Suprapubic skin (tissue), 4 donors: Measurements from ENCODE around the gene RGS7. TPM values are rescaled to one million over a fixed set of nuclear protein-coding genes. Genes with fewer than 3 reads are reported as not detected.
"Not testable (repeated sequence)": the region's sequence is repeated elsewhere in the genome, so short reads cannot be mapped to it uniquely, and the experiment has no call there.

Experiments used
- DNase-seq, 2 donors: peaks; one replicate each; pipeline ENCODE4 v3.0.0-alpha.2; 2019; ENCODE audit warnings: low spot score in 2 of 2
- H3K27ac ChIP-seq: fragments of 200-600 bp; sonication (generic); one replicate; pipeline ENCODE4 v1.5.1; 2019
- H3K27me3 ChIP-seq: fragments of 200-600 bp; sonication (generic); one replicate; pipeline ENCODE4 v1.5.1; 2019
- H3K36me3 ChIP-seq: fragments of 200-600 bp; sonication (generic); one replicate; pipeline ENCODE4 v1.5.1; 2019
- H3K4me1 ChIP-seq: fragments of 200-600 bp; sonication (generic); one replicate; pipeline ENCODE4 v1.5.1; 2019
- H3K4me3 ChIP-seq: fragments of 200-600 bp; sonication (generic); one replicate; pipeline ENCODE4 v1.5.1; 2019; ENCODE audit warnings: mild to moderate bottlenecking
- H3K9me3 ChIP-seq: fragments of 200-600 bp; sonication (generic); one replicate; pipeline ENCODE4 v1.5.1; 2019
- CTCF ChIP-seq, 2 donors: fragments of 200-600 bp in 1 of 2; fragments of 450-650 bp in 1 of 2; sonication (generic) in 1 of 2; IDR thresholded peaks; one replicate each; pipeline ENCODE4 v1.5.1; 2016 to 2019; ENCODE audit warnings: antibody characterized with exemption in 2 of 2, mild to moderate bottlenecking in 1 of 2, moderate library complexity in 1 of 2
- EP300 ChIP-seq: sonication (generic); formaldehyde crosslinking; IDR thresholded peaks from one replicate; pipeline ENCODE4 v1.6.1; 2017; ENCODE audit warnings: antibody characterized with exemption
- POLR2A ChIP-seq, 2 donors: fragments of 450-650 bp; IDR thresholded peaks; one replicate each; pipeline ENCODE4 v1.6.1; 2017; ENCODE audit warnings: antibody characterized with exemption in 2 of 2, mild to moderate bottlenecking in 2 of 2, moderate library complexity in 2 of 2
- POLR2AphosphoS5 ChIP-seq, 3 donors: sonication (generic); formaldehyde crosslinking; IDR thresholded peaks; one replicate each; pipeline ENCODE4 v1.6.1; 2017; ENCODE audit warnings: antibody characterized with exemption in 3 of 3
- WGBS: methylation state at CpG from one replicate; pipeline ENCODE4 v1.1.5; 2018; 5-methylcytosine and 5-hydroxymethylcytosine counted together
- total RNA-seq, 4 donors: library from RNA; depleted of rRNA; stranded (reverse); fragments of >200 nt; gene quantifications; one replicate each; pipeline ENCODE4 v1.1.0, GENCODE V29; 2016

Gene RGS7
- total RNA-seq, 4 donors from 2014 or later: not detected

- TF ChIP-seq CTCF (IDR thresholded peaks at IDR 0.05) (no peak), POLR2AphosphoS5 (IDR thresholded peaks at IDR 0.05) (no peak), POLR2A (IDR thresholded peaks at IDR 0.05) (no peak), EP300 (no peak)
- H3K27me3 ChIP-seq: no peaks in the 10 kb centered on the region
- no peak overlapping the region for H3K4me3 ChIP-seq
- H3K27ac ChIP-seq: no peak overlapping the region
- 88% methylated on average over 4 of the region's 4 CpGs for WGBS
- no peak for DNase-seq
- no peaks in the 10 kb centered on the region for H3K4me1 ChIP-seq
- no peaks in the 10 kb centered on the region for H3K36me3 ChIP-seq
- H3K9me3 ChIP-seq: peaks cover 2% of the 10 kb centered on the region
Measured at GRCh38 chr1:241309651-241310050, 47.4 kb downstream of the RGS7 start.

GRCh38 chr1:241308471-241308870 lies 48.5 kb downstream of the RGS7 start:
- no peak for DNase-seq
- 95% methylated on average over 3 of the region's 3 CpGs for WGBS
- TF ChIP-seq EP300 (no peak), CTCF (IDR thresholded peaks at IDR 0.05) (no peak), POLR2AphosphoS5 (IDR thresholded peaks at IDR 0.05) (no peak), POLR2A (IDR thresholded peaks at IDR 0.05) (no peak)
- H3K4me1 ChIP-seq: no peaks in the 10 kb centered on the region
- peaks cover 6% of the 10 kb centered on the region for H3K9me3 ChIP-seq
- no peak overlapping the region for H3K4me3 ChIP-seq
- no peaks in the 10 kb centered on the region for H3K27me3 ChIP-seq
- no peak overlapping the region for H3K27ac ChIP-seq
- no peaks in the 10 kb centered on the region for H3K36me3 ChIP-seq

- no peak for DNase-seq
- Histone ChIP-seq H3K4me1 (no peaks in the 10 kb centered on the region), H3K4me3 (no peak overlapping the region), H3K36me3 (no peaks in the 10 kb centered on the region), H3K27ac (no peak overlapping the region), H3K9me3 (peaks cover 8% of the 10 kb centered on the region), H3K27me3 (no peaks in the 10 kb centered on the region)
- 85% methylated on average over 3 of the region's 3 CpGs for WGBS
- TF ChIP-seq POLR2AphosphoS5 (IDR thresholded peaks at IDR 0.05): no peak
Measured at GRCh38 chr1:241308011-241308410, 49.0 kb downstream of the RGS7 start.

- H3K36me3 ChIP-seq: no peaks in the 10 kb centered on the region
- H3K9me3 ChIP-seq: peaks cover 8% of the 10 kb centered on the region
- H3K4me3 ChIP-seq: no peak overlapping the region
- H3K27ac ChIP-seq: no peak overlapping the region
- H3K27me3 ChIP-seq: no peaks in the 10 kb centered on the region
- WGBS: 91% methylated on average over 12 of the region's 12 CpGs
- H3K4me1 ChIP-seq: no peaks in the 10 kb centered on the region
- TF ChIP-seq POLR2A (IDR thresholded peaks at IDR 0.05) (no peak), POLR2AphosphoS5 (IDR thresholded peaks at IDR 0.05) (no peak), EP300 (no peak), CTCF (IDR thresholded peaks at IDR 0.05) (no peak)
- no peak for DNase-seq
Measured at GRCh38 chr1:241306125-241306790, 50.7 kb downstream of the RGS7 start.

GRCh38 chr1:241302024-241302423 lies 55.0 kb downstream of the RGS7 start:
- not testable (repeated sequence) for DNase-seq, H3K4me1 ChIP-seq, H3K9me3 ChIP-seq, H3K36me3 ChIP-seq, H3K27me3 ChIP-seq, H3K4me3 ChIP-seq, H3K27ac ChIP-seq
- WGBS: 92% methylated on average over 11 of the region's 11 CpGs

- no peak for DNase-seq
- Histone ChIP-seq H3K27me3 (no peaks in the 10 kb centered on the region), H3K9me3 (peaks cover 5% of the 10 kb centered on the region), H3K27ac (no peak overlapping the region), H3K4me3 (no peak overlapping the region), H3K4me1 (no peaks in the 10 kb centered on the region), H3K36me3 (no peaks in the 10 kb centered on the region)
- TF ChIP-seq EP300: no peak
- no peak for TF ChIP-seq POLR2AphosphoS5 (IDR thresholded peaks at IDR 0.05)
- no peak for TF ChIP-seq CTCF (IDR thresholded peaks at IDR 0.05)
- TF ChIP-seq POLR2A (IDR thresholded peaks at IDR 0.05): no peak
- WGBS: 91% methylated on average over 2 of the region's 2 CpGs
Measured at GRCh38 chr1:241299347-241299746, 57.7 kb downstream of the RGS7 start.
